Endometrium (tissue), 2 donors: Measurements from ENCODE around the gene RABIF.

ENCODE experiments used
- FAIRE-seq: peaks from 2 replicates; lab custom pipeline; 2012; peaks lifted over from hg19 to GRCh38; lab: Jason Lieb, UNC
- donor health status: control.
- donor health status: control.

Gene RABIF

DNA sequence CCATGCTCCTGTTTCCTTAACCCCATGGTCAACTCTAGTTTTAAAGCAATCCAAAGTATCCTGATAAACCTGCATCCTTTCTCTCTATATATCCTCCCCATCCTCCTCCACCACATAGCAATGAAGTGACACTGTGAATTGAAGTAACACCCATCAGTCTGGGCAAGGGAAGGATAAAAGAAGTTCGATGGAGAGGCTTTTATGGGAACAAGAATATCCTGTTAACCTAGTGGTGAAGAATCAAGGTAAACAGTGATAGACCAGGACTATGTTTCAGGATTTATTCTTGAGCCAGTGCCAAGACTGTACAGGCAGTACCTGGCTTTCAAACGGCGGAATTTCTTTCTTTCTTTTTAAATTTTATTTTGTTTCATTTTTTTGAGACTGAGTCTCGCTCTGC, 17.6 kb downstream of the RABIF start:
- no peak for FAIRE-seq

- no peak for FAIRE-seq
These were observed 26.0 kb downstream of the RABIF start for GRCh38 chr1:202862679-202863560.

DNA sequence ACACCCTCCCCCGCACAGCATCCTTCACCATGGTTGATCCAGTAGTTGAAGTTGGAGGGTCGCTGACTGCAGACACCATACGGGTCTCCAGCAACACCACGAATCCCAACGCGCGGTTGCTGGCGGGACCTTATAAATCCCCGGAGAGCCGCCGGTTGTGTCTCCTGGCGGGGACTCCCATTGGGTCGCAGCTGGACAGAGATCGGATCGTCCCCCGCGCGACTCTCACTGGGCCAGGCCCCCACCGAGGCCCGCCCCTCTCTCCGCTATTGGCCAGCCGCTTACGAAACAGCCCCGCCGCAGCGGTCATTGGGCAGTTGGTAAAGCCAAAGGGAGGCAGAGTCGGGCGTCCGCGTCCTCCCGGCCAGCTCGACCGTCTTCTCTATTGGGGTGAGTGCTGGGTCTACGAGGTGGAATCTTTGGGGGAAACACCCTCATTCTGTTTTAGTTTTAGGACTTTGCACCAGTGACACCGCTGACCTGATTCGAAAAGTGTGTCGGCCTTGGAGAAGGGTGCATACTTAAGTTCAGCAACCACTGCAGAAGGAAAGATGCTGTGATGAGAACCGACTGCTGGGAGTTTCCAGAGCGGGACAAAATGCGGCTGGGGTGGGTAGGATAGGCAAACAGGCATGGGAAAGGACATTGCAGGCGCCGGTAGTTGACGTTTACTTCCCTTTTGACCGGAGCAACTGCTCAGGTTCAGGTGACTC, 27.4 kb downstream of the RABIF start:
- no peak for FAIRE-seq

DNA sequence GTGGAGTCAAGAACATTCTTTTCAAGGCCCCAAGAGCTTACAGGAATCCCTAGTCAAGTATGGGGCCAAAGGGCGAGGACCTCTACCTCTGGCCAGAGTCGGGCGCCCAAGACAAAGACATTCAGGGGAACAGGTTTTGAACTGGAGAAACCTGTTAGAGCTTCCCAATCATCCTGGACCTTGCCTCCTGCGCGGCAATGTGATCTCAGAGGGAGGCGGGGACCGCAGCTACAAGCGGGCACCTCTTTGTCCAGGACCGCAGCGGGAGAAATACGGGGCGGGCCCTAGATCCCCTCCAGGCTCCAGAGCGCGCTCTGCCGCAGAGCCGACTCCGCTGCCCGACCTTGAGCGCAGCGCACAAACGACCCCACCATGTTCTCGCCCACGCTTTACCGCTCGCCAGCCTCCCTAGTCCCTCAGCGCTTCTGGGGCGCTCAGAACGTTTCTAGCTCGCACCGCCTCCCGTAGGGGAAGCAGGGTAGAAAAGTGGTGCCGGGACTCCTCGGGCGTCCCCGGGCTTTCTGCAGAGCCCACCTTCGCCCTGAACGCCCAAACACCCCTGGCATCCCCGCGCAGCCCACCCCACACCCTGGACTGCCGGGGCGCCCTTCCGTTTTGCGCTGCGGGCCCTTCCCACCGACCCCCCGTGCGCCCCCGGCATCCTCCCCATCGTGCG, 28.1 kb downstream of the RABIF start:
- no peak for FAIRE-seq

DNA sequence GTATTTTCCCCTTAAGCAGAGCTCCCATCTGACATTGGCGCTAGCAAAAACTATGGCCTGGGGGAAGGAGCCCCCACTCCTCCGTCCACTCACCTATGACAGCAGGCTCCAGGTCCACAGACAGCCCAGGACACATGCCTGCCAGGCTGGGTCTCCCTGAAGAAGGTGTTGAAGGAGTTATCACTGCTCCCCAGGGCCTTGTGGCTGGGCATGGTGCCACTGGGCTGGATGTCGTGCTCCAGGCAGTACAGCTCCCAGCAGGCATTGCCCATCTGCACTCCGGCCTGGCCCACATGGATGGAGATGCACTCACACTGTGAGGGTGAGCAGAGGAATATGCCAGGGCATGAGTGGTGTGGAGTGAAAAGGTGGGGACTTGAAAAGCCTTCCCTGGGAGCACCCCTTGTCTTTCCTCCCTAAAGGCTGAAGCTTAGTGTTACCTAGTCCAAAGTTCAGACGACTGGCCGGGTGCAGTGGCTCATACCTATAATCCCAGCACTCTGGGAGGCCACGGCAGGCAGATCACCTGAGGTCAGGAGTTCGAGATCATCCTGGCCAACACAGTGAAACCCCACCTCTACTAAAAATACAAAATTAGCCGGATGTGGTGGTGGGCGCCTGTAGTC, 30.0 kb downstream of the RABIF start:
- FAIRE-seq = no peak

DNA sequence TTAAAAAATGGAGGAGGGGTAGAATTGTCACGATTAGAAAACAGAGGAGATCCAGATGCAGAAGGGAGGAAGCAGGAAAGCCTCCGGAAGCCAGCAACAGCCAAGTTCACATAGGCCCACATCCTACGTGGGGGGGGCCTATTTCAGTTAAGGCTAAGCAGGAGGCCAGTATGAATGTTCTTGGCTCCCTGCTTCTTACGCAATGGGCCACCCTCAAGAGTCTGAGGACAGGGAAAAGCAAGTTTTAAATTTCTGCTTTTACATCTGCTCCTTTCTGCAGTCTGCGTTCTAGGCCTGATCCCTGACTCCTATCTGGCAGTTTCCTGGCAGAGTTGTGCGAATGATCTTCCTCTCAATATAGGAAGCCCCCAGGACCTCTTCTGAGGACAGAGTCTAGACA, 30.6 kb downstream of the RABIF start:
- FAIRE-seq = no peak

- FAIRE-seq = no peak
These were observed 31.8 kb downstream of the RABIF start for GRCh38 chr1:202857136-202857610.

- no peak for FAIRE-seq
These were observed 32.9 kb downstream of the RABIF start for GRCh38 chr1:202856014-202856413.

DNA sequence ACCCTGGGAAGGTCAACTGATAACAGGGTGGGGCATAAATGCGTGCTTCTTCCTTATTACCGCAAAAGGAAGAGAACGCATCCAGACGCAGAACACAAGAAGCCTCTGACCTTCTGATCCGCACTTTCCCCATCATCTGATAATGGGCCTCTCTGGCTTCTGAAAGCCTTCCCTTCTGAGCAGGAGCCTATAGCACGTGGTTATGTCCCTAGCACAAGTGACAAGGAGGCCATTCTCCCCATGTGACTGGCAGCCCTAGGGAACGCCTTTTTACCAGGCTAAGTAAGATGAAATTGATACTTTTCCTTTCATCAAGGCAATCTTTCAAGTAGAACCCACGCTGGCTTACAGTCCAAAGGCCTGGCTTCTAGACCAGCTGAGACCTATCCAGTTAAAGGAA, 34.2 kb downstream of the RABIF start:
- no peak for FAIRE-seq

DNA sequence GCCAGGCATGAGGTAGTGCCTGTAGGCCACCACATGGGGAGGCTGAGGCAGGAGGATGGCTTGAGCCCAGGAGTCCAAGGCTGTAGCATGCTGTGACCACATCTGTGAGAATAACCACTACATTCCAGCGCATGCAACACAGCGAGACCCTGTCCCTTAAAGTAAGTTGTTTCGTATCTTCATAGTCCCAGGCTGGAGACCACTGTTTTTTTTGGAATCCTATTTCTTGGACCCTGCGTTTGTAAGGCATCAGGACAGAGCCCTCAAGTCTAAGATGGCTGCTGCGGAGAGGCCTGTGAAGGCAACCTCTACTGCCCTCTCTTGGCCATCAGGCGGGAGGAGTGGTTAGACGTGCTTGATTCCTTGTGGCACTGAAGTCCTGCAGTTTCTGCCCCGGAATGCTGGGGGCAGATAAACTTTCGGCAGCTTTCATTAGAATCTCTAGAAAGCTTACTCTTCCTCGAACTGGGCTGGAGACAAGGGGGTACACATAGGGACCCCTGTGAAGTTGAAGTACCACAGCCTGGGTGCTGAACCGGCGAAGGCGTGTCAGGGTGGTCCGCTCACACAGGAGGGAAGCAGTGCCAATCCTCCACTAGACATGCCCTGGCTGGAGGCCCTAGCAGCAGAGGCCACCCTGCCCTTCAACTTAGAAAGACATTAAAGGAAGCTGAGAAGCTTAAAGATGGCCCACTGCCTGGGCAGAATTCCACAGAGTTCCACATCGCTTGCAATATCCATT, 36.6 kb downstream of the RABIF start:
- FAIRE-seq = no peak

- FAIRE-seq = no peak
These were observed 38.2 kb downstream of the RABIF start for GRCh38 chr1:202850593-202851362.

DNA sequence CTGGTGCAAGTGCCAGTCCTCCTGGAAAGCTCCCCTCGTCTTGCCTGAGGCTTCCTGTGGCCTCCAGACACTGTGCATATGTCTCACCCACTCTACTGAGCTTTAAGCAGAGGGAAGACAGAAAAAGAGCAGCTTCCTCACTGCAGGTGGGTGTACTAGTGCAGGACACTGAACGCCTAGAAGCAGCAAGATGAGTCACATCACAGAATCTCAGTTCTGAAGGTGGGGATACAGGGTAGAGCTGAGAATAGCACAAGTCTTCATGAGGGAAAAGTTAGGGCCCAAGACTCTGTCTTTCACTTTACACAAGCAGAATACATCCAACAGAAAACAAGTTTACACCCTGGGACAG, 40.8 kb downstream of the RABIF start:
- FAIRE-seq = no peak

DNA sequence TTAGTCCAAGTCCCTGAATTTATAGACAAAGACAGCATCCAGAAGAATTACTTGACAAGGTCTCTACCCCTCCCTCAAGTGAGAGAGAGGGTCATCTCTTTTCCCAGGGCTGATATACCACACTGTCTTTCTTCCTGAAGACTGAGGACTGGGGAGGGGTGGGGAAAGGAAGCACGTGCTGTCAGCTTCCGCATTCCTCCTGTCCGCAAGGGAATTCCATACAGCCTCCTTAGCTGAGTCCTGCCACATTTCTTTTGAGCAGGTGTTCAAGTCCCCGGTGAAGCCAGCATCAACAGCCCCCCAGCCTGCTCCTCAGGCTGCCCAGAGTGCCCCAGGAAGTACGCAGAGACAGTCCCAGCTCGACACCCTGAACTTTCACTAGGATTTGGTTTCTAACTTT, 44.0 kb downstream of the RABIF start:
- FAIRE-seq = no peak

- FAIRE-seq = no peak
These were observed 44.7 kb downstream of the RABIF start for GRCh38 chr1:202844259-202844658.

GRCh38 chr1:202843081-202843480, 45.9 kb downstream of the RABIF start:
- FAIRE-seq = no peak

GRCh38 chr1:202837746-202838262, 51.1 kb downstream of the RABIF start:
- no peak for FAIRE-seq

GRCh38 chr1:202836623-202837403, 52.1 kb downstream of the RABIF start:
- no peak for FAIRE-seq

GRCh38 chr1:202835548-202836072, 53.3 kb downstream of the RABIF start:
- no peak for FAIRE-seq

GRCh38 chr1:202834771-202835547, 54.0 kb downstream of the RABIF start:
- no peak for FAIRE-seq
